ENCODE measurements around the gene PAIP2.

PAIP2 gene

DNA sequence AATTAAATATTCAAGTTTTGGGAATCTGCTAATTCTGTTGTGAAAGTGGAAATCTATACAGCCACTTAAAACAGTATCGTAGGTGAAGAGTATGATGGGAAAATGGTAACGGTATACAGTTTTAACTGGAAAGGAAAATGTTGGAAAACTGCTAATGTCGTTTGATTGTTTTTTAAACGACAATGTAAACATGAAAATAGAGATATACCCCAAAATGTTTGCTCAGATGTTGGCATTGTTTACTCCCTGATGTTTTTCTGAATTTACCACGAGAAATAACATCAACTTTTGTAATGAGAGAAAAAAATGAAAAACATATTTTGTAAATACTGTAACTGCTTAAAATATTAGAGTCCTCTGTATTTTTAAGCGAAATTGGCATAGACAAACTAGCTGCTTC lies 45.5 kb upstream of the PAIP2 start:
- ChIA-PET POLR2A (interaction anchor here (0.5 to 1.3 kb wide), 2 partner anchors 22 to 24 kb away, joined by 3 read pairs; no protein-coding TSS in a partner anchor), CTCF (interaction anchor here (1.3 to 2.0 kb wide), 4 partner anchors 11 to 95 kb away, joined by 3 to 5 read pairs (median 3); partner anchors contain the start of gene PAIP2)

DNA sequence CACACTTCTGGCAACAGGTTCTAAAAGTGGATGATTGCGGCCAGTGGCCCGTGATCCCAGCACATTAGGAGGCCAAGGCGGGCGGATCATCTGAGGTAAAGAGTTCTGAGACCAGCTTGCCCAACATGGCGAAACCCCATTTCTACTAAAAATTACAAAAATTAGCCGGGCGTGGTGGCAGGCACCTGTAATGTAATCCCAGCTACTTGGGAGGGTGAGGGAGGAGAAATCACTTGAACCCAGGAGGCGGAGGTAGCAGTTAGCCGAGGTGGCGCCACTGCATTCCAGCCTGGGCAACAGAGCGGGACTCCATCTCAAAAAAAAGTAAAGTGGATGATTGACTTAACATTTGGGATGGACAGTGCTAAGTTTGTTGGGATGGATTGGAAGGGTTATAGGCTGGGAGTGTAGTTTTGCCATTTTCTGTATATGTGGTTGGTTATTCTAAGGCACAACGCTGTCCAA lies 44.8 kb upstream of the PAIP2 start:
- CTCF ChIA-PET, result interaction anchor here (0.8 to 2.0 kb wide), 11 partner anchors 10 to 98 kb away, joined by 3 to 5 read pairs (median 3); partner anchors contain the start of gene PROB1
- POLR2A ChIA-PET, result interaction anchor here (1.3 kb wide), 1 partner anchor 23 kb away, joined by 3 read pairs; no protein-coding TSS in a partner anchor
- no peak for DNase-seq (ENCODE audit: extremely low spot score)
- TF ChIP-seq, protein P1, sequence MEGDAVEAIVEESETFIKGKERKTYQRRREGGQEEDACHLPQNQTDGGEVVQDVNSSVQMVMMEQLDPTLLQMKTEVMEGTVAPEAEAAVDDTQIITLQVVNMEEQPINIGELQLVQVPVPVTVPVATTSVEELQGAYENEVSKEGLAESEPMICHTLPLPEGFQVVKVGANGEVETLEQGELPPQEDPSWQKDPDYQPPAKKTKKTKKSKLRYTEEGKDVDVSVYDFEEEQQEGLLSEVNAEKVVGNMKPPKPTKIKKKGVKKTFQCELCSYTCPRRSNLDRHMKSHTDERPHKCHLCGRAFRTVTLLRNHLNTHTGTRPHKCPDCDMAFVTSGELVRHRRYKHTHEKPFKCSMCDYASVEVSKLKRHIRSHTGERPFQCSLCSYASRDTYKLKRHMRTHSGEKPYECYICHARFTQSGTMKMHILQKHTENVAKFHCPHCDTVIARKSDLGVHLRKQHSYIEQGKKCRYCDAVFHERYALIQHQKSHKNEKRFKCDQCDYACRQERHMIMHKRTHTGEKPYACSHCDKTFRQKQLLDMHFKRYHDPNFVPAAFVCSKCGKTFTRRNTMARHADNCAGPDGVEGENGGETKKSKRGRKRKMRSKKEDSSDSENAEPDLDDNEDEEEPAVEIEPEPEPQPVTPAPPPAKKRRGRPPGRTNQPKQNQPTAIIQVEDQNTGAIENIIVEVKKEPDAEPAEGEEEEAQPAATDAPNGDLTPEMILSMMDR (IDR thresholded peaks at IDR 0.05; ENCODE audit: control extremely low read depth, extremely low read depth, low read depth, missing control alignments), result no peak

More for the DNA sequence above, 45.5 kb upstream of the PAIP2 start:
- no peak for DNase-seq (ENCODE audit: extremely low spot score)
- TF ChIP-seq, protein P1 (IDR thresholded peaks at IDR 0.05; ENCODE audit: control extremely low read depth, extremely low read depth, low read depth, missing control alignments), result no peak

DNA sequence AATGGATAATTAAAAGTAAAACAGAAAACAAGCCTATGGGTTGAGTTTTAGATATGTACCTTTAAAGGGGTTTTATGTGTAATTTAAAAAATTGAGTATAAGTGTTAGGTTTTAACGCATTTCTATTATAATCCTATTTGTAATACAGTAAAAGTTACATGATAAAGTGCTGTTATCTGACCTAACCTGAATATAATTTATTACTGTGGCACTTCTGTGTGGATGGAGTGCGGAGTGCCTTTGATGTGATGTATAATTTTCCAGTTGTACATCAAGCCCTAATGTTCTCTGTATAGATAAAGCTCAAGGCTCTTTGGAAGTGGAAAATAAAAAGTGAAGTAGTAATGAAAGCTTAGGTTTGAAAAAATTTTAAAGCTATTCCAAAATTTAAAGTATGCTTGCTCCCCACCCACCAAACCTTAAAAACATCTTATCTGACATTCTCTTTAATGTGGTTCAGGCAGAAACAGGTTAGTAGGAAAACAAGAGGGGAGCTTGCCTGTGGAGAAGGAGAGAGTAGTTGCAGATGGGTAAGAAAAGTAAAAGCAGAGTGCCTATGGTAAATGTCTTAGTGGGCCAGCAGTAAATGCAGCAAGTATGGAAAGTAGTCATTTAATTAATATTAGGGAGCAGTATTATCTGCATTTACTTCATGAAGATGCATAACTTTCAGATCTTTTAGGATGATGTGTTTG lies 44.1 kb upstream of the PAIP2 start:
- POLR2A ChIA-PET, result interaction anchor here (1.3 kb wide), 1 partner anchor 23 kb away, joined by 3 read pairs; no protein-coding TSS in a partner anchor
- CTCF ChIA-PET, result interaction anchor here (0.6 to 2.0 kb wide), 10 partner anchors 8 to 97 kb away, joined by 3 to 5 read pairs (median 3); partner anchors contain the start of gene PROB1
- no peak for DNase-seq (ENCODE audit: extremely low spot score)
- TF ChIP-seq, protein P1 (IDR thresholded peaks at IDR 0.05; ENCODE audit: control extremely low read depth, extremely low read depth, low read depth, missing control alignments), result no peak

DNA sequence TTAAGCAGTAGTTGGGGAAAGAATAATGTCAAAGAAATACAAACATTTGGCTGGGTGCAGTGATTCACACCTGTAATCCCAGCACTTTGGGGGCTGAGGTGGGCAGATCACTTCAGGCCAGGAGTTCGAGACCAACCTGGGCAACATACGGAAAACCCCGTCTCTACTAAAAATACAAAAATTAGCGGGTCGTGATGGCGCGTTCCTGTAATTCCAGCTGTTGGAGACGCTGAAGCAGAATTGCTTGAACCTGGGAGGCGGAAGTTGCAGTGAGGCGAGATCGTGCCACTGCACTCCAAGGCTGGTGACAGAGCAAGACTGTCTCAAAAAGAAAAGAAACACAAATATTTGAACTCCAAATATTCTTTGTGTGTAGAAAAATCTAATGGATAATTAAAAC lies 43.4 kb upstream of the PAIP2 start:
- TF ChIP-seq, protein P1 (IDR thresholded peaks at IDR 0.05; ENCODE audit: control extremely low read depth, extremely low read depth, low read depth, missing control alignments), result no peak
- no peak for DNase-seq (ENCODE audit: extremely low spot score)
- CTCF ChIA-PET, result interaction anchor here (0.6 to 1.6 kb wide), 5 partner anchors 9 to 30 kb away, joined by 3 read pairs; no protein-coding TSS in a partner anchor
- POLR2A ChIA-PET, result no interaction called here

DNA sequence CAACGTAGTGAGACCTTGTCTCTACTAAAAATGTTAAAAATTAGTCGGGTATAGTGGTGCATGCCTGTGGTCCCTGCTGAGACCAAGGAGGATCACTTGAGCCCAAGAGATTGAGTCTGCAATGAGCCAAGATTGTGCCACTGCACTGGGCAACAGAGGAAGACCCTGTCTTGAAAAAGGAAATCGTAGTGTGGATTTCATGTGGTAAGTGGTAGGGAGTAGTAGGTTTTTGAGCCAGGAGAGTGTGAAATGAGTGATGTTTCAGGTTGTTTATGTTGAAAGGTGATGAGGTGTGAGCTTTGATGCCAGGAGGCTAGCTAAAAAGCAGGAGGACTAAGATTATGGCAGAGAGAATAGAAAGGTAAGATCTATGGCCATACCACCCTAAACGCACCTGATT lies 42.2 kb upstream of the PAIP2 start:
- ChIA-PET CTCF (interaction anchor here (4.4 kb wide), 1 partner anchor 14 kb away, joined by 13 read pairs; no protein-coding TSS in a partner anchor), POLR2A (interaction anchor here (1.2 to 1.4 kb wide), 2 partner anchors 23 to 87 kb away, joined by 3 to 4 read pairs; no protein-coding TSS in a partner anchor)
- TF ChIP-seq, protein P1 (IDR thresholded peaks at IDR 0.05; ENCODE audit: control extremely low read depth, extremely low read depth, low read depth, missing control alignments), result no peak
- DNase-seq (ENCODE audit: extremely low spot score), result no peak

DNA sequence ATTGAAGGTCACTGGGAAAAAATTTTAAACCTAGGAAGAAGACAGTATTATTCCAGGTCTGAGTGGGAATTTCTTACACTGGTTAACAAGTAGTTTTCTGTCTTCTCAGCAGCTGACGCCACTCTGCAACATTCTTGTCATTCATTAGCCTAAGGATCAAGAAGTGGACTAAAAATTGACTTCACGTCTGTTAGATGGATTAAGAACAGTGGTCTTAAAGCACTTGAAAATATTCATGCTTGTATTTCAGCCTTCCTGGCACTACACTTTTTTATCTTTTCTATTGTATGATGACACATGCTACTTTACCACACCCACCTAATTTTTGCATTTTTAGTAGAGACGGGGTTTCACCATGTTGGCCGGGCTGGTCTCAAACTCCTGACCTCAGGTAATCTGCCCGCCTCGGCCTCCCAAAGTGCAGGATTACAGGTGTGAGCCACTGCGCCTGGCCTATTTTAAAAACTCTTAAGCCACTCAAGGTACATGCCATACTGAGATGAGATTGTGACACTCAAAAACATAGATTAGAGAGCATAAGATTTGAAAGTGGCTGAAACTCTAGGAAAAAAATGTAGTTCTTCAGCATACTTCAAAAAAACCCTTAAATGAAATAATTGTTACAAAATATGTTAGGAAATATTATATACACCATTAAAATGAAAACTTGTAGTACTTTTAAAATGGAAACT lies 39.7 kb upstream of the PAIP2 start:
- POLR2A ChIA-PET, result interaction anchor here (1.2 kb wide), 1 partner anchor 8 kb away, joined by 5 read pairs; the partner anchor contains the start of gene MATR3
- no peak for DNase-seq (ENCODE audit: extremely low spot score)
- TF ChIP-seq, protein P1 (IDR thresholded peaks at IDR 0.05; ENCODE audit: control extremely low read depth, extremely low read depth, low read depth, missing control alignments), result no peak
- CTCF ChIA-PET, result interaction anchor here (4.4 kb wide), 1 partner anchor 11 kb away, joined by 13 read pairs; no protein-coding TSS in a partner anchor

All from GM10248 (cell line).